ENCODE data around the gene MASP1.

MASP1 gene

DNA sequence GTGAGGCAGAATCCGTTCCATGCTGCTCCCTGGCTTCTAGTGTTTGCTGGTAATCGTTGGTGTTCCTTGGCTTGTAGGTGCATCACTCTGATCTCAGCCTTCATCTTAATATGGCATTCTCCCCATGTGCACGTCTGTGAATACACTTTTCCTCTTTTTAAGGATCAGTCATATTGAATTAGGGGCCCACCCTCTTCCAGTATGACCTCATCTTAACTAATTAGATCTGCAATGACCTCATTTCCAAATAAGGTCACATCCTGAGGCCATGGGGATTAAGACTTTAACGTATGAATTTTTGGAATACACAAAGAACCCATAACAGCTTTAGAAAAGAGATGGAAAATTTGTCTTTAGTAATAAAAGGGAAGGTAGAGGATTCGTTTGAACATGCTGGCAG is 34.1 kb upstream of the MASP1 start:
- H3K9ac ChIP-seq (ENCODE audit: low read length) = no peak overlapping the region
- no peak overlapping the region for H2BK5ac ChIP-seq (ENCODE audit: low read length)
- H3K4ac ChIP-seq (ENCODE audit: low read depth, low read length) = no peak overlapping the region
- no peak for DNase-seq
- H3K4me2 ChIP-seq (ENCODE audit: low read length) = no peak overlapping the region
- peaks cover 2% of the 10 kb centered on the region for H3K4me1 ChIP-seq (ENCODE audit: control insufficient read depth, low read depth, low read length)
- H3K18ac ChIP-seq (ENCODE audit: low read length) = no peak overlapping the region
- H3K36me3 ChIP-seq (ENCODE audit: control insufficient read depth, insufficient read depth, low read length) = no peaks in the 10 kb centered on the region
- H3K56ac ChIP-seq (ENCODE audit: low read length) = no peak overlapping the region
- WGBS (ENCODE audit: extremely low coverage, insufficient coverage, low lambda C conversion rate) = no CpG with 5 or more reads among the region's 5 CpGs
- no peak overlapping the region for H3K27ac ChIP-seq (ENCODE audit: low read depth, low read length)
- H4K5ac ChIP-seq (ENCODE audit: low read length) = no peak overlapping the region
- no peaks in the 10 kb centered on the region for H3K79me2 ChIP-seq (ENCODE audit: control insufficient read depth, insufficient read depth, low read length)
- no peaks in the 10 kb centered on the region for H3K79me1 ChIP-seq (ENCODE audit: low read length)
- H3K27me3 ChIP-seq (ENCODE audit: insufficient read depth, low read length, poor library complexity) = no peaks in the 10 kb centered on the region
- no peak overlapping the region for H2AK5ac ChIP-seq (ENCODE audit: low read length)
- H3K4me3 ChIP-seq (ENCODE audit: low read length) = no peak overlapping the region
- no peak overlapping the region for H4K8ac ChIP-seq (ENCODE audit: low read depth, low read length)
- H2BK120ac ChIP-seq (ENCODE audit: low read depth, low read length) = no peak overlapping the region
- H2BK15ac ChIP-seq (replicated peaks; ENCODE audit: low read depth) = no peak overlapping the region
- H3K23ac ChIP-seq (ENCODE audit: low read length) = no peak overlapping the region

GRCh38 chr3:187323091-187323490 is 31.6 kb upstream of the MASP1 start:
- no peaks in the 10 kb centered on the region for H3K79me1 ChIP-seq (ENCODE audit: low read length)
- no peak overlapping the region for H3K56ac ChIP-seq (ENCODE audit: low read length)
- no peak overlapping the region for H2BK15ac ChIP-seq (replicated peaks; ENCODE audit: low read depth)
- H3K79me2 ChIP-seq (ENCODE audit: control insufficient read depth, insufficient read depth, low read length) = no peaks in the 10 kb centered on the region
- H4K5ac ChIP-seq (ENCODE audit: low read length) = no peak overlapping the region
- no peak overlapping the region for H3K4me3 ChIP-seq (ENCODE audit: low read length)
- no peak overlapping the region for H3K27ac ChIP-seq (ENCODE audit: low read depth, low read length)
- H3K23ac ChIP-seq (ENCODE audit: low read length) = no peak overlapping the region
- H3K4ac ChIP-seq (ENCODE audit: low read depth, low read length) = no peak overlapping the region
- no peak overlapping the region for H2BK5ac ChIP-seq (ENCODE audit: low read length)
- H3K4me1 ChIP-seq (ENCODE audit: control insufficient read depth, low read depth, low read length) = peaks cover 5% of the 10 kb centered on the region
- peak; percentile 30 for DNase-seq
- no peak overlapping the region for H3K4me2 ChIP-seq (ENCODE audit: low read length)
- no peaks in the 10 kb centered on the region for H3K27me3 ChIP-seq (ENCODE audit: insufficient read depth, low read length, poor library complexity)
- H2BK120ac ChIP-seq (ENCODE audit: low read depth, low read length) = no peak overlapping the region
- no peak overlapping the region for H3K18ac ChIP-seq (ENCODE audit: low read length)
- WGBS (ENCODE audit: extremely low coverage, insufficient coverage, low lambda C conversion rate) = no CpG with 5 or more reads among the region's 3 CpGs
- H2AK5ac ChIP-seq (ENCODE audit: low read length) = no peak overlapping the region
- no peak overlapping the region for H4K8ac ChIP-seq (ENCODE audit: low read depth, low read length)
- no peaks in the 10 kb centered on the region for H3K36me3 ChIP-seq (ENCODE audit: control insufficient read depth, insufficient read depth, low read length)
- H3K9ac ChIP-seq (ENCODE audit: low read length) = no peak overlapping the region

DNA sequence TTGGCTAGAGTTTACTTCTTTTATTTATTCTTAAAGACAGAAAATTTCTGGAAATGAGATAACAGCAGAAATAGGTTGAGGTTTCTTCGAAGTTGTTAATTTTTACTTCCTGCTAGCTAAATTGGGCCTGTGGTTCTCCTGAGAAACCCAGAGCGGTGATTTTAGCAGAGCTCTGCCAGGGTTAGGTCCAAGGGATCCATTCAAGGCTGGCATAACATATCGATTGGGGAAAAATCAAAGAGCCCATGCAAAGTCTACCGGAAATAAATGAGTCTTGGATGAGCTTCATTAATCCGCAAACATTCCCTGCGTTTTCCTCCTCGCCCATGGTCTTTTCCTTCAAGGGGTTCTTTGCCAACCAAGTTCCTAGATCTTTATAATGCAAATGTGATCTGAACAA is 30.8 kb upstream of the MASP1 start:
- no peak overlapping the region for H2BK120ac ChIP-seq (ENCODE audit: low read depth, low read length)
- no peak overlapping the region for H4K5ac ChIP-seq (ENCODE audit: low read length)
- H3K23ac ChIP-seq (ENCODE audit: low read length) = no peak overlapping the region
- H3K4me2 ChIP-seq (ENCODE audit: low read length) = no peak overlapping the region
- H4K8ac ChIP-seq (ENCODE audit: low read depth, low read length) = no peak overlapping the region
- H2BK5ac ChIP-seq (ENCODE audit: low read length) = no peak overlapping the region
- H3K9ac ChIP-seq (ENCODE audit: low read length) = no peak overlapping the region
- no peak overlapping the region for H2BK15ac ChIP-seq (replicated peaks; ENCODE audit: low read depth)
- H3K79me1 ChIP-seq (ENCODE audit: low read length) = no peaks in the 10 kb centered on the region
- H3K4me3 ChIP-seq (ENCODE audit: low read length) = no peak overlapping the region
- no peak overlapping the region for H3K56ac ChIP-seq (ENCODE audit: low read length)
- H3K4me1 ChIP-seq (ENCODE audit: control insufficient read depth, low read depth, low read length) = peaks cover 5% of the 10 kb centered on the region
- no CpG with 5 or more reads among the region's 7 CpGs for WGBS (ENCODE audit: extremely low coverage, insufficient coverage, low lambda C conversion rate)
- H3K4ac ChIP-seq (ENCODE audit: low read depth, low read length) = no peak overlapping the region
- peak overlapping the region; percentile 72 for H3K18ac ChIP-seq (ENCODE audit: low read length)
- no peak overlapping the region for H3K27ac ChIP-seq (ENCODE audit: low read depth, low read length)
- no peaks in the 10 kb centered on the region for H3K27me3 ChIP-seq (ENCODE audit: insufficient read depth, low read length, poor library complexity)
- no peak for DNase-seq
- H3K79me2 ChIP-seq (ENCODE audit: control insufficient read depth, insufficient read depth, low read length) = no peaks in the 10 kb centered on the region
- H3K36me3 ChIP-seq (ENCODE audit: control insufficient read depth, insufficient read depth, low read length) = no peaks in the 10 kb centered on the region
- no peak overlapping the region for H2AK5ac ChIP-seq (ENCODE audit: low read length)

DNA sequence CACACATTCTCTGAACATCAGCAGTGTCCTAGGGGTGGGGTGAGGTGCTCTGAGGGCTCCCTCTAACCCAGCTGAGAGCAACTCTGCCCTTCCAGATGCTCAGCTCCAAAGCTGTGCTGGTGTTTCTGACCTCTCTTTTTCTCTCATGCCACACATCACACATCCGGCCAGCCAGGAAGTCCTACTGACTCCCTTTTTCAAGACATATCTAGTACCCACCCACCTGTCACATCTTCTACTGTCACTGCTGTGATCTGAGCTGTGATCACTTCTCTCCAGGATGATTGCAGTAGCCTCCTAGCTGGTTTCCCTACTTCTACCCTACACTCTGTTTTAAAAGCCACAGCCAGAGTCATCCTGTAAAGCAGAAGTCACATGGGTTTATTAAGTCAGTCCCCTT is 30.2 kb upstream of the MASP1 start:
- H4K5ac ChIP-seq (ENCODE audit: low read length) = no peak overlapping the region
- no peak overlapping the region for H2BK15ac ChIP-seq (replicated peaks; ENCODE audit: low read depth)
- no peaks in the 10 kb centered on the region for H3K27me3 ChIP-seq (ENCODE audit: insufficient read depth, low read length, poor library complexity)
- H2BK120ac ChIP-seq (ENCODE audit: low read depth, low read length) = peak overlapping the region; percentile 18
- H3K4me3 ChIP-seq (ENCODE audit: low read length) = no peak overlapping the region
- no peak overlapping the region for H2AK5ac ChIP-seq (ENCODE audit: low read length)
- H2BK5ac ChIP-seq (ENCODE audit: low read length) = no peak overlapping the region
- no peak overlapping the region for H3K27ac ChIP-seq (ENCODE audit: low read depth, low read length)
- H3K23ac ChIP-seq (ENCODE audit: low read length) = no peak overlapping the region
- H3K18ac ChIP-seq (ENCODE audit: low read length) = no peak overlapping the region
- H3K36me3 ChIP-seq (ENCODE audit: control insufficient read depth, insufficient read depth, low read length) = no peaks in the 10 kb centered on the region
- no peak overlapping the region for H3K4me2 ChIP-seq (ENCODE audit: low read length)
- no peaks in the 10 kb centered on the region for H3K79me2 ChIP-seq (ENCODE audit: control insufficient read depth, insufficient read depth, low read length)
- no CpG with 5 or more reads among the region's 1 CpG for WGBS (ENCODE audit: extremely low coverage, insufficient coverage, low lambda C conversion rate)
- no peak overlapping the region for H4K8ac ChIP-seq (ENCODE audit: low read depth, low read length)
- no peak overlapping the region for H3K56ac ChIP-seq (ENCODE audit: low read length)
- no peak for DNase-seq
- peak overlapping the region; percentile 28 for H3K4ac ChIP-seq (ENCODE audit: low read depth, low read length)
- H3K9ac ChIP-seq (ENCODE audit: low read length) = no peak overlapping the region
- H3K79me1 ChIP-seq (ENCODE audit: low read length) = no peaks in the 10 kb centered on the region
- H3K4me1 ChIP-seq (ENCODE audit: control insufficient read depth, low read depth, low read length) = peaks cover 5% of the 10 kb centered on the region

- Histone ChIP-seq H2BK120ac (ENCODE audit: low read depth, low read length) (peak overlapping the region; percentile 68), H3K4me2 (ENCODE audit: low read length) (no peak overlapping the region), H2BK15ac (replicated peaks; ENCODE audit: low read depth) (no peak overlapping the region), H3K27ac (ENCODE audit: low read depth, low read length) (no peak overlapping the region), H3K4me1 (ENCODE audit: control insufficient read depth, low read depth, low read length) (peaks cover 5% of the 10 kb centered on the region), H3K79me2 (ENCODE audit: control insufficient read depth, insufficient read depth, low read length) (no peaks in the 10 kb centered on the region), H3K4ac (ENCODE audit: low read depth, low read length) (peak overlapping the region; percentile 88), H3K56ac (ENCODE audit: low read length) (no peak overlapping the region), H3K36me3 (ENCODE audit: control insufficient read depth, insufficient read depth, low read length) (no peaks in the 10 kb centered on the region), H3K79me1 (ENCODE audit: low read length) (no peaks in the 10 kb centered on the region), H3K9ac (ENCODE audit: low read length) (no peak overlapping the region), H3K4me3 (ENCODE audit: low read length) (no peak overlapping the region), H3K23ac (ENCODE audit: low read length) (no peak overlapping the region), H3K18ac (ENCODE audit: low read length) (peak overlapping the region; percentile 89), H3K27me3 (ENCODE audit: insufficient read depth, low read length, poor library complexity) (no peaks in the 10 kb centered on the region), H4K8ac (ENCODE audit: low read depth, low read length) (no peak overlapping the region), H2AK5ac (ENCODE audit: low read length) (no peak overlapping the region), H4K5ac (ENCODE audit: low read length) (no peak overlapping the region), H2BK5ac (ENCODE audit: low read length) (no peak overlapping the region)
- DNase-seq = peak; percentile 92
- no CpG with 5 or more reads among the region's 7 CpGs for WGBS (ENCODE audit: extremely low coverage, insufficient coverage, low lambda C conversion rate)
Observed at GRCh38 chr3:187319699-187320302, 28.3 kb upstream of the MASP1 start.

All from mesendoderm (in vitro differentiated cells).